ENCODE data around the gene GRIK5.

The GRIK5 gene

DNA sequence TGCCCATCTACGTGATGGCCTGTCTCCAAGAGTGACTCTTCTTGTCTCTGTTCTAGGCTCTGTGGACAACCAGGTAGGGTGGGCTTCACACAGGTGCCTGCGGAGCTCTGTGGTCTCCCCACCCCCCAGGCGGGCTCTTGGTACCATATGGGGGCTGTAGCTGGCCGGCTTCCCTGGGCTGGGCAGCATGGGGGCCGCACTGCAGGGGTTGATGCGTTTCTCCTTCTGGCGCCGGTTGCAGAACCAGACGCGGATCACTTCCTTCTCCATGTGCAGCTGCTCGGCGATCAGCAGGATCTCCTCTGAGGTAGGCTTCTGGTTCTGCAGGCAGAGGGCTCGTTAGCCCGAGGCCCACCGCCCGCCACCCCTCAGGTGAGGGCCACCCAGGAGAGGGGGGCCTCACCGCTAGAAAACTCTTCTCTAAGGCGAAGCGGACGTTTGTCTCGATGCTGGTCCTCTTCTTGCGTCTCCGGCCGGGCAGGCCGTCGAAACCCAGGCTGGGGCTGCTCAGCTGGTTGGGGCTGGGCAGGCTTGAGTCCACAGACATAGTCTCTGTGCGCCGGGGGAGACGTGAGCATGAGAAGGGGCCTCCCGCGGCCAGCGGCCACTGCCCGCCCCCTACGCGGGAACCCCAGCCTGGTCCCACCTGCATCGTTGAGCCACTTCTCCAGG, 25.3 kb upstream of the GRIK5 start:
- no peak overlapping the region for H3K4me3 ChIP-seq (ENCODE audit: severe bottlenecking)
- no peak overlapping the region for H3K27ac ChIP-seq (ENCODE audit: poor library complexity, severe bottlenecking)
- no peaks in the 10 kb centered on the region for H3K36me3 ChIP-seq (ENCODE audit: low read depth)
- no peaks in the 10 kb centered on the region for H3K27me3 ChIP-seq (ENCODE audit: insufficient read depth, poor library complexity, severe bottlenecking)
- TF ChIP-seq, protein P1, sequence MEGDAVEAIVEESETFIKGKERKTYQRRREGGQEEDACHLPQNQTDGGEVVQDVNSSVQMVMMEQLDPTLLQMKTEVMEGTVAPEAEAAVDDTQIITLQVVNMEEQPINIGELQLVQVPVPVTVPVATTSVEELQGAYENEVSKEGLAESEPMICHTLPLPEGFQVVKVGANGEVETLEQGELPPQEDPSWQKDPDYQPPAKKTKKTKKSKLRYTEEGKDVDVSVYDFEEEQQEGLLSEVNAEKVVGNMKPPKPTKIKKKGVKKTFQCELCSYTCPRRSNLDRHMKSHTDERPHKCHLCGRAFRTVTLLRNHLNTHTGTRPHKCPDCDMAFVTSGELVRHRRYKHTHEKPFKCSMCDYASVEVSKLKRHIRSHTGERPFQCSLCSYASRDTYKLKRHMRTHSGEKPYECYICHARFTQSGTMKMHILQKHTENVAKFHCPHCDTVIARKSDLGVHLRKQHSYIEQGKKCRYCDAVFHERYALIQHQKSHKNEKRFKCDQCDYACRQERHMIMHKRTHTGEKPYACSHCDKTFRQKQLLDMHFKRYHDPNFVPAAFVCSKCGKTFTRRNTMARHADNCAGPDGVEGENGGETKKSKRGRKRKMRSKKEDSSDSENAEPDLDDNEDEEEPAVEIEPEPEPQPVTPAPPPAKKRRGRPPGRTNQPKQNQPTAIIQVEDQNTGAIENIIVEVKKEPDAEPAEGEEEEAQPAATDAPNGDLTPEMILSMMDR (IDR thresholded peaks at IDR 0.05; ENCODE audit: poor library complexity, severe bottlenecking), result no peak
- ATAC-seq (ENCODE audit: low read depth) (no peak), DNase-seq (ENCODE audit: low spot score) (no peak)
- no peaks in the 10 kb centered on the region for H3K9me3 ChIP-seq (ENCODE audit: severe bottlenecking)
- H3K4me1 ChIP-seq (ENCODE audit: insufficient read depth, poor library complexity, severe bottlenecking), result no peaks in the 10 kb centered on the region

DNA sequence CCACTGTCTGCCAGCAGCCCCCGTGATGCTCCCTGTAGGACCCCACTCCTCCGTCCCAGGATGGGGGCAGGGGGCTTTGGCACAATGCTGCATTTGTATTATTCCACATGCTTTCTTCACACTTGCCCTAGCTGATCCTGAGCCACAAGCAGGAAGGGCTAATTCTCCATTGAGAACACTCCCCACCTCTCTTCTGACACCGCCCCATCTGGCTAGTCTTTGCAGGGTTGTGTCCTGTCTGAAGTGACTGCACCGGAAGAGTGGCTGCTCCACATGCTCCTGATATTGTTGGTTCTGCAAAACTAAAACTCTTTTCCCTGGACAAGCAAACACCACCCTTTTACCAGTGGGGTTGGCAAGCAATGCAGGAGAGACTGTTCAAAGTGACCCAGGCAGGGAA, 23.9 kb upstream of the GRIK5 start:
- H3K9me3 ChIP-seq (ENCODE audit: severe bottlenecking), result no peaks in the 10 kb centered on the region
- no peak overlapping the region for H3K27ac ChIP-seq (ENCODE audit: poor library complexity, severe bottlenecking)
- no peak for ATAC-seq (ENCODE audit: low read depth)
- TF ChIP-seq, protein P1 (IDR thresholded peaks at IDR 0.05; ENCODE audit: poor library complexity, severe bottlenecking), result no peak
- no peaks in the 10 kb centered on the region for H3K36me3 ChIP-seq (ENCODE audit: low read depth)
- H3K27me3 ChIP-seq (ENCODE audit: insufficient read depth, poor library complexity, severe bottlenecking), result no peaks in the 10 kb centered on the region
- DNase-seq (ENCODE audit: low spot score), result no peak
- H3K4me3 ChIP-seq (ENCODE audit: severe bottlenecking), result no peak overlapping the region
- peaks cover 5% of the 10 kb centered on the region for H3K4me1 ChIP-seq (ENCODE audit: insufficient read depth, poor library complexity, severe bottlenecking)

DNA sequence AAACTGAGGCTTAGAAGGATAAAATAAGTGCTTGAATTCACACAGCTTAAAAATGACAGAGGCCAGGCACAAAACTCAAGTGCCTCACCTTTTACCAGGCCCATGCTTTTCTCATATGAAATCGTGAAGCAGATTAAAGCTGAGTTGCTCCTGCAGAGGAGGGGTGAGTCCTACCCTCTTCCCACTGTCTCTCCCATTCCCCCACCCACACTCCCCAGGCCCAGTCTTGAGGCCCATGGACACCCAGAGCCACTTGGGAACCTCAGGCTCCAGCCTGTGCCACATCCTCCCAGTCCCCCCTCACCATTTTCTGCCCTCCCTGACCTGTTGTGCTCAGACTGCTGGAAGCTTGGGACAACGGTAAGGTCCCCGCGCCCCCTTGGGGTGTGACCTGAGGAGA, 23.5 kb upstream of the GRIK5 start:
- Histone ChIP-seq H3K27ac (ENCODE audit: poor library complexity, severe bottlenecking) (no peak overlapping the region), H3K4me3 (ENCODE audit: severe bottlenecking) (no peak overlapping the region), H3K9me3 (ENCODE audit: severe bottlenecking) (no peaks in the 10 kb centered on the region), H3K27me3 (ENCODE audit: insufficient read depth, poor library complexity, severe bottlenecking) (no peaks in the 10 kb centered on the region), H3K36me3 (ENCODE audit: low read depth) (no peaks in the 10 kb centered on the region), H3K4me1 (ENCODE audit: insufficient read depth, poor library complexity, severe bottlenecking) (peaks cover 9% of the 10 kb centered on the region)
- ATAC-seq (ENCODE audit: low read depth) (no peak), DNase-seq (ENCODE audit: low spot score) (no peak)
- TF ChIP-seq, protein P1 (IDR thresholded peaks at IDR 0.05; ENCODE audit: poor library complexity, severe bottlenecking), result no peak

DNA sequence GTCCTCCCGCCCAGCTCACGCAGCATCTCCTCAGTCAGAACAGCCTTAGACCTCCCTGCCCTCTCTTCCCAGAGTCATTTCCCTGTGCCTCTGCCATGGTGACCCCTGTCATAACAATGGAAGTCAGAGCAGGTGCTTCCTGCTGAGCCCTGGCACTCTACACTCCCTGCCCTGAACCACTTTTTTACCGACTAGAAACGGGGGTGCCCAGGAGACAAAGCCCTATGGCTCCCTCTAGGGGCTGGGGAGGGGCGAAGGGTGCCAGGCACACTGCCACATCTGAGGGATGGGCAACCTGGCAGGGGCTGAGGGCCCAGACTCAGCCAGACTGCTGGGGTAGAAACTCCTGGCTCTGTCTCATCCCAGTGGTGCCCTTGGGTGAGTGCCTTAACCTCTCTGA, 22.3 kb upstream of the GRIK5 start:
- TF ChIP-seq, protein P1 (IDR thresholded peaks at IDR 0.05; ENCODE audit: poor library complexity, severe bottlenecking), result peak; percentile 50
- H3K27ac ChIP-seq (ENCODE audit: poor library complexity, severe bottlenecking), result no peak overlapping the region
- H3K27me3 ChIP-seq (ENCODE audit: insufficient read depth, poor library complexity, severe bottlenecking), result no peaks in the 10 kb centered on the region
- H3K4me1 ChIP-seq (ENCODE audit: insufficient read depth, poor library complexity, severe bottlenecking), result peaks cover 10% of the 10 kb centered on the region
- ATAC-seq (ENCODE audit: low read depth), result peak; percentile 51
- H3K9me3 ChIP-seq (ENCODE audit: severe bottlenecking), result no peaks in the 10 kb centered on the region
- DNase-seq (ENCODE audit: low spot score), result no peak
- no peaks in the 10 kb centered on the region for H3K36me3 ChIP-seq (ENCODE audit: low read depth)
- no peak overlapping the region for H3K4me3 ChIP-seq (ENCODE audit: severe bottlenecking)

DNA sequence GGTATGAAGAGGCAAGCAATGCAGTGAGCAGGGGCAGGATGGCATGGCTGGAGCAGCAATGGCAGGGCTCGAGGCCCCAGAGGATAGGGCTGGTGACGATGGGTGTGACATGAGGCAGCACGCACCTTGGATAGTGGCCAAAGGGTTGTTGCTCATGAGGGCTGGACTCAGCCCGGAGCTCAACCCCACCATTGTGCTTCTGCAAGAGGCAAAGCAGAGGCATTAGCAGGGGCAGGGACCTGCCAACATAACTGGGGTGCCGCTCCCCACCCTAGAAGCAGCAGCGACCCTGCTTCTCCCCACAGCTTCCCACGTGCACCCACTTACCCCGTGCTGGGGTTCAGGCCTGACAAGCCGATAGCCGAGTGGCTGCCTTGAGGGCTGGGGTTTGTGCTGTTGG, 21.7 kb upstream of the GRIK5 start:
- H3K36me3 ChIP-seq (ENCODE audit: low read depth), result no peaks in the 10 kb centered on the region
- DNase-seq (ENCODE audit: low spot score), result no peak

More for the DNA sequence above, 21.7 kb upstream of the GRIK5 start:
- TF ChIP-seq, protein P1 (IDR thresholded peaks at IDR 0.05; ENCODE audit: poor library complexity, severe bottlenecking), result no peak
- Histone ChIP-seq H3K9me3 (ENCODE audit: severe bottlenecking) (no peaks in the 10 kb centered on the region), H3K27me3 (ENCODE audit: insufficient read depth, poor library complexity, severe bottlenecking) (no peaks in the 10 kb centered on the region), H3K4me3 (ENCODE audit: severe bottlenecking) (no peak overlapping the region), H3K27ac (ENCODE audit: poor library complexity, severe bottlenecking) (no peak overlapping the region), H3K4me1 (ENCODE audit: insufficient read depth, poor library complexity, severe bottlenecking) (peaks cover 10% of the 10 kb centered on the region)
- peak; percentile 54 for ATAC-seq (ENCODE audit: low read depth)
